RCC 7860 (cell line): ENCODE results near the gene PKP4.
"Not testable (repeated sequence)": the region's sequence is repeated elsewhere in the genome, so short reads cannot be mapped to it uniquely, and the experiment has no call there.

Source experiments
- DNase-seq: peaks from one replicate; pipeline ENCODE4 v3.0.0-alpha.2; 2015; ENCODE audit warnings: low spot score
- FAIRE-seq: peaks from 2 replicates; lab custom pipeline; 2012; peaks lifted over from hg19 to GRCh38; lab: Jason Lieb, UNC

Gene PKP4

DNA sequence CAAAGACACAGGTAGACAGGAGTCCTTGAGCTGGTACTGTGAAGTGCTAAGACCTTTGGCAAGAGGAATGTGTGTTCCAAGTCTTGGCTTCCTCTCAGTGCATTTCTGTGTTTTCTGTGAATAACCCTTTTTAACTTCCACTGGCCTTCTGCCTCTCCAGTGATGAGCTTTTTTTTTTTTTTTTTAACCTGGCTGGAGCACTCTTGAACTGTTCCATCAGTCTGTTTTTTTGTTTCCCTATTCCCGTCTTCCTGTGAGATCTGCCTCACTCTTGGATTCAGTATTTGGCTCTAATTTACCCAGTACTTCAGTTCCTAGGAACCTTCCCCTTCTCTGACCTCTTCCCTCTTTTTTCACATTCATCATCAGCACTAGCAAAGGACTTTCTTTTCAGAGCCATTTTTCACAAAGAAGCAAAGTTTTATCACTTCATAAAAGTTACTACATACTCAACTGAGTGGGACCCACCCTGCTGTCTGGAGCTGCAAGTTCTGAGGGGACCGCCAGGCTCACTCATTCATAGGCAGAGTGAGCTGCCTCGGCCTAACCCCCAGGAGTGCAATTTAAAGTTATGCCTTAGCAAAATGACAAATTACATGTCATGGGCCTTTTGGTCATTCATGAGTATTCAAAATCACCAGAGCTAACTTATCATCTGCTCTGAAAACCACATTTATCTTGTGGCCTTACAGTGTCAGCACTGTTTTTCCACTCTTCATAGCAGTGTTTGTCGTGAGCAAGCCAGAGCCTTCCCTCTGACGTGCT, 211.4 kb downstream of the PKP4 start:
- DNase-seq: no peak
- FAIRE-seq: no peak

DNA sequence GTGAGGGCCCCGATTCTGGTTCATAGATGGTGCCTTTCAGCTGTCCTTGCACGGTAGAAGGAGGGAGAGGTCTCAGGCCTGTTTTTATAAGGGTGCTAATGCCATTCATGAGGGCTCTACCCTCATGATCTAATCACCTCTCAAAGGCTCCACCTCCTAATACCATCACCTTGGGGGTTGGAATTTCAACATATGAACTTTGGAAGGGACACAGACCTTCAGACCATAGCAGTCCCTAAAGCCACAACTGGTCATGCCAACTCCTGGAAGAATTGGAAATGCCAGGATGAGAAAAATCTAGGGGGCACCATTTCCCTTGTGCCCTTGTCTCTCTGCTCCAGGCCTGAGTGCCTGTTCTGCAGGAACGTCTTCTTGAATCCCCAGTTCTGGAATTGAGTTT, 213.5 kb downstream of the PKP4 start:
- FAIRE-seq: no peak
- no peak for DNase-seq

DNA sequence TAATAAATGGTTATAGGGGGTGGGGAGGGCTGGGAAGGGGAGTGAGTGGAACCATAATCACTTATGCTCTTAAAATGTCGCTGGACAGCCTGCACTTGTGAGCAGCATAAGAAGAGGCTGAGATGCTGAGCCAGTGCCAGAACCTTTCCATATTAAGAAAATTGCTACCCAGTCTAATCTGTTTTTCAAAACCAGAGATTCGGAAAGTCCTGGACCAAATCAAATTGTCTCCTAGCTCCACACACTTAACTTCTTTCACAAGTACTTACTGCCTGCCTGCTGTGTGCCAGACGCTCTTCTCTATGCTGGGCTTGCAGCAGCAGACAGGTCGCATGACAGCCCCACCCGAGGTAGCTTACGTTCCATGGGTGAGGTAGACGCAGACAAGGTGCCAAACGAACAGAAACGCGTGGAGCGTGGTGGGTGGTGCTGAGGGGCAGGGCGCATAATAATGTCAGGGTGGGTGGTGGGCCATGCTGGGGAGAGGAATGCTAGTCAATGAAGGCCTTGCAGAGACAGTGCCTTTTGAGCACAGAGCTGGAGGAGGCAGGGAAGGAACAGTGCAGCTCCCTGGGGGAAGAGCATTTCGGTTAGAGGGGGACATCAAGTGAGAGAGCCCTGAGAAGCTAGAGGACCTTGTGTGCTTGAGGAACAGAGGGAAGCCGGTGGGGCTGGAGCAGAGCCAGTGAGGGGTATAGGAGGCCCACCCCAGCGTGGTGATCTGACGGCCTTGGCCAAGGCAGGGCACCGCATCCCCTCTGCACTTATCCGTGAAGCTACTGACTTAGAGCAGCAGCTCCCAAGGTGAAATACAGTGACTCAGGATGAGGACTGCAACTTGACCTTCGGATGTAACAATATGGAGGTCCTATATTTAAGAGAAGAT, 214.9 kb downstream of the PKP4 start:
- DNase-seq (no peak), FAIRE-seq (no peak)

DNA sequence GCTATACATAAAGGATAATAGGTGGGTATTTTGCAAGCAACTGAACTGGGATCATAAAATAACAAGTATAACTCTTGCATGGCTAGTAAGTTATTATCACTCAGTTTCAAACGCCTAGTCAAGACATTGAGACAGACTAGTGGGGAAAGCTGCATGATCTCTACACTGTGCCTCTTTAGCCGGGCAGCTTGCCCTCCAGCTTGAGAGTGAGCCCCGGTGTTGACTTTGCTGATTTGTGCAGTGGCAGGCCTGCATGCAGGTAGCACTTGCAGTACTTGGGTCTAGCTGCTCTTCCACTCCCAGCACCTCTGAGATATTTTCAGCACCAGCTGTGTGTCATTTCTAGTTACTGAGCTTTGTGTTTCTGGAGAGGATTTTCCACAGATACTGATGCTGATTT, 219.5 kb downstream of the PKP4 start:
- no peak for FAIRE-seq
- DNase-seq: no peak

DNA sequence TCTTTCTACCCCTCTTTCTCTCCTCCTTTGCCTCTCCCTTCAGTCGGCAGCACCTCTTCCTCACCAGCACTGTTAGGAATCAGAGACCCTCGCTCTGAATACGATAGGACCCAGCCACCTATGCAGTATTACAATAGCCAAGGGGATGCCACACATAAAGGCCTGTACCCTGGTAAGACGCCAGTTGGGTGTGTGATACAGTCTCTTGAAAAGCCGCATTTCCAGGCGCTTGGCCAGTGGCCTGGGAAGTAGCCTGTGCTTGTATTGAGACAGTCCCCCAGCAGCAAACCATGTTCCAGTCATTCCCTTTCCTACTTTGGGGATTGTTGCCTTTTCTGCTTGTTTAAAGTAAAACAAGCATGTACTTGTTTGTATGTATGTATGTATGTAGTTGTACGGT, 219.9 kb downstream of the PKP4 start:
- no peak for FAIRE-seq
- no peak for DNase-seq

DNA sequence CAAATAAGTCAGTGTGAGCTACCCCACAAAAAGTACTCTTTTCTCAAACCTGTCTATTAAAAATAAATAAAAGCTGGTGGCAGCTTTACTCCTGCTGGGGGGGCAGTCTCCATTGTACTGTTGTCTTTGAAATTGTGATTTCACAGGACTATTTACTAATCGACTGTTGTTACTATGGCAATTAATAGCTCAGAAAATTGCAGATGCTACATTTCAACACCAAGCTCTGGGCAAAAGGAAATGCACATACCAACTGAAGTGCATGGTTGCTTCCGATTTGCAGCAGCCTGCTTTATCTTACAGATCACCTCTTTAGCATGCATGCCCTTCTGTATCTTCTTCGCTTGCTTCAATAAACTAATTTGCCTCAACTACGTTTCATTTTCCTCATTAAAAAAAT, 220.8 kb downstream of the PKP4 start:
- DNase-seq (no peak), FAIRE-seq (no peak)

DNA sequence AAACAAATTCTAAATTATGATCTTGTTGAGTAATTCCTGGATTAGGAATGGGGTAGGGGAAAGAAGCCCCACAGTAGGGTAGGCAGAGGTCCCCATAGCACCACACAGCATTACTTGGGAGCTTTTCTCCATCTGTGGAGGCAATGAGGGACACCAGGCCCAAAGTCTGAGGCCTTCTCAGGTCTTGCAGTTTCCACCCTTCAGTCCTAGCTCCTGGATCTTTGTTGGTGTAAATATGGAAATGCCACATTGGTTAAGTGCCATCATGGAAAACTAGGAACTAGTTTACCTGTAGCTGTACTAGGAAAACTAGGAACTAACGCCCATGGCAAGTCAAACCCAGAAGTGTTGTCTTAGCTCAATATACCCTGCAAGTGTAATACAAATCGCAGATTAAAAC, 225.1 kb downstream of the PKP4 start:
- no peak for FAIRE-seq
- no peak for DNase-seq

DNA sequence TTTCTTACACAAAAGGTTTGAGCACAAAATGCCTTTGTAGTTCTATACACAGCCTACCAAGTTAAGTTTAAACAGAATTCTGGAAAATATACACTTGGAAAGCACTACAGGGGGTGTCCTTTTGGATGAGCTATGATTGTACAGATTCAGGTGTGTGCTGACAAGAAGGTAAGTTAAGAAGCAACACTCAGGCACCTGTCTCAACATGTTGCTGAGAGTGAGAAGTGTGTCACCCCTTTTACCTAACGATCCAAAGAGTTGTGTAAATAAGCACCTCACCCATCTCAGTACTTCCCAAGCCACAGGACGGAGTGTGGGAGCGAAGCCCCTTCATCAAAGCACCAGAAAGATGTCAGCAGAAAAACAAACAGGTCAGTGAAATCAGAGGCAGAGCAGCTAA, 228.9 kb downstream of the PKP4 start:
- FAIRE-seq (no peak), DNase-seq (no peak)

DNA sequence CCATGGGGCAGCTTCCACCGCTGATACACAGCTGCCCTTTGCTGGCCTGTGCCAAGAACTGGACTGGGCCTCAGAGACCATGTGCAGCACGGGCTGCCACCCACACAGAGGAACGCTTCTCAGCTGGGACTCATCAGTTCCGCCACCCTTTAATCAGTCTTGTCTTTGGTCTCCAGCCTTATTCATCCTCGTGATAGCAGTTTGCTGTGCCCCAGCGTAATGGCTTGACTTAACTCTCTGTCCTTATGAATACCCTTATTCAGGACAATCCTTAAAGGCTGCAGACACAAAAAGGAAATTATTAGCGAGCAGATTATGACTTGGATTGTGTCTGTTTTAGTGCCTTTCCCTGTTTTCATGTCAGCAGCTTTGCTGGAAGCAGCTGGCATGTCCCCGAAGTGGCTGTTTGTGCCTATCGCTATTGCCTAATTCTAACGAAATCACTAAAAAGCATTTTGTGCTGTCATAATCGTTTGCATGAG, 229.5 kb downstream of the PKP4 start:
- DNase-seq: no peak
- no peak for FAIRE-seq

DNA sequence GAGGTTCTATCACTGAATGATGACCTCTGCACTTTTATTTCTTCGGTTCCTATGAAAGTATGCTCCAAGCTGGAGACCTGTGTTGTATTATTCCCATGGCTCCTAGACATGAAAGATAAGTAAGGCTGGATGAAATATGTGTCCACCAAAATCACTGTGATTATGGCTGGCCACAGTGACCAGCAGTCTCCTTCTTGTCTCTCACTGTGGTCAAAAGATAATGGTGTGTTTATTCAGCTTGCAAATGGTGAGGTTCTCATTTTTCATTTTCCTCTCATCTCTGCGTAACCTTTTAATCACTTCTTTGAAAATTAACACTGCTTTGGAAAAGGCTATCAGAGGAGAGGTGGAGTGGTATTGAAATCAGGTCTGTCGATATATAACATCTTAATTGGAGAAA, 230.6 kb downstream of the PKP4 start:
- DNase-seq (no peak), FAIRE-seq (no peak)

DNA sequence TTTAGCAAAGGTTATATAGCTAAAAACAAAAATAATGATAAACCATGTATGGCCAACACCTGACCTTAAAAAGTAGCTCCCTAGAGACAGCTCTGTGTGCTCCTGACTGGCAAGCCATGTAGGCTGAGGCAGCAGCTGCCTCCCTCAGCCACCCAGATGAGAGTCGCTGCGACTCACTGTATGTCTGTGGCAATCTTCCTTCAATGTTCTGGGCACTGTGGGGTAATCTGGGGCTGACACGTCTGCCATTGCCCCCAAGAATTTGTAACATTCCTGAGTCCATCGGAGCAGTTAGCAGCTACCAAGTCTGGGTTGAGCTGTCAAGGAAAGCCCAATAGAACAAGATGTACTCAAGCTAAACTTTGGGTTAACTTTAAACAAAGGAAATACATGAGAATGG, 232.0 kb downstream of the PKP4 start:
- DNase-seq (peak; percentile 75), FAIRE-seq (peak; percentile 47)

DNA sequence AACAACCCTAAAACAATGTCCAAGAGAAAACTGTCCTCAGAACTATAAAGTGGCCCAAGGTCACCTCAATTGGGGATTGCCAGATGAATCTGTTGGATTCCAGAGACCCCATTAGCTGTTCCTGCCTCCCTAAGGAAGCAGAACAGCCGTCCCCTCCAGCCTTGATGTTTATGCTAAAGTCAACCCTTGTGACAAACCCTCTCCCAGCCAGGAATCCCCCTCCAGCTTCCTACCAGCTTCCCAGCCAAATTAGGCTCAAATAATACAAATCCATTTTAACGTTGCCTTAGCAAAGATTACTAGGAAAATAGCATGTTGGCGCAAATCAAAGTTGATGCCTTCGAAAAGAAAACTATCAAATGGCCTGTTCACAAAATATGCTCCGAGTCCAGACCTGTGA, 232.6 kb downstream of the PKP4 start:
- FAIRE-seq: no peak
- no peak for DNase-seq

DNA sequence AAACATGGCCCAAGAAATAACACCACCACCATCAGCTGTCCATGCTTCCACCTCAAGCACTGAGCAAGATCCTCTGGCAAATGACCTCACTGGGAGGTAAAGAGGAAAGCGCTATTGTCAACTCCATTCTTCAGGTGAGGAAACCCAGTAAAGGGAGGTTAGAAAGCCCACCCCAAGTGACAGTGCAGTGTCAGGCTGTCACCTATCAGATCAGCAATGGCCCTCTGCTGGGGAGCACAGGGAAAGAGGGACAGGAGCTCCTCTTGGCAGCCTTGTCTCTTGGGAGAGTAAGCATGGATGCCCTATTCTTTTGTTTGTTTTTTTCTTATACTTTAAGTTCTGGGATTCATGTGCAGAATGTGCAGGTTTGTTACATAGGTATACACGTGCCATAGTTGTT, 234.1 kb downstream of the PKP4 start:
- FAIRE-seq: no peak
- DNase-seq: no peak

DNA sequence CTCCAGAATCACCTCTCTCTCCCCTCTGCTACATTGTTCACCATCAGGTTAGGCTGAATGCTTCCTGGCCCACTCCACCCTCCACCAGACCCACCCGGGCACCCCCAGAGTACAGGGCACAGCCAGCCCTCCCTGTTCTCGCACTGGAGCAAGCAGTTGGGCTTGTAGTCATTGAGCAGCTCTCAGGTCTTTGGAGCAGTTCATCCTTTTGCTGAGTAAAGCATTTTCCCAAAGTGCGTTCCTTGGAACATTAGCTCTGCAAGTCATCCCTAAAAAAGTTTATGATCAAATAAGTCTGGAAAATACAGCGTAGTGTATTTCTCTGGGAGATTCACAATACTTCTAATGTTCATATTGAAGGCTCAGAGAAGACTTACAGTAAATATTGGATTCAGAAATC, 234.9 kb downstream of the PKP4 start:
- no peak for FAIRE-seq
- DNase-seq: no peak

DNA sequence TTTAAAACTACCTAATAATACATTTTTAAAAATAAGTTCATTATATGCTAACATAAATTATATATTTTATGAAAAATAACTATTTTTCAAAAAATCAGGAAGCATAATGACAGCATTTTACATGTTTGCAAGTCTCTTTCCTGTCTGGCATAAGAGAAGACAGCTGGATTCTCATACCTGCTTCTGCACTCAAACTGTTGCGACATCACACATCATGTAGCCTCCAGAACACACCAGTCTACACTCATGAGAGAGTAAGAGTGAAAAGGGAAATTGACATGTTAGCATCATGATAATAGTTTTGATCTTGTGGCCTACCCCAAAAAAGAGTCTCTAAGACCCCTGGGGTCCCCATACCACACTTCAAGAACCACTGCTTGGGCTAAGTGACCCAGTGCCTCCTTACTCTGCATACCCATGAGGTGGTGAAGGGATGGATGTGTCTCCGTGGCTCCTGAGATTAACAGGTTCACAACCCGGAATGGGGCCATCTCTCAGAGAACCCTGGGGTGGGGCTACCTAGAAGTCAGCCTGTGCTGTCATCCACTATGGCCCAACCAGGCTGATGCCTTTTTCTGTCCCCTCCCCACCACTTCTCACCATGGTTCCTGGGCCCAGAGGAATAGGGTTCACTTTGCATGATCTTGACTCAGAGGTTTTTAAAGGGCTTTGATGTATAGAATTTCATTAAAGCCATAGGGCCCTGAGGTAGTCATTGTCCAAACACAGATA, 235.8 kb downstream of the PKP4 start:
- FAIRE-seq: no peak
- no peak for DNase-seq

DNA sequence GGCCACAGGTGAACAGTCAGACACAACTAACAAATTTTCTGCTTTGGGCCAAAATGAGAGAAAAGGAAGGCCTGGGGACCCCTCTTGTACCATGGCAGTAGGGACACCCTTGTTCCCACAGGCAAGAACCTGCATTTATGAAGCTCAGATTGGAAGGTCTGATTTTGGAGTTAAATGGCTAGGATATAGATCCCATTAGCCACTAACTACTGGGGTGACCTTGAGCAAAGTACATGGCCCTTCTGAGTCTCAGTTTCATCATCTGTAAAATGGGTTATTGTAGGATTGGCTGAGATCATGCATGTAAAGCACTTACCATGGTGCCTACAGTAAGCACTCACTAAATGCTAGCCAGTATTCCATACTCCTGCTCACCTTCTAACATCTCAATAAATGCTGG, 236.7 kb downstream of the PKP4 start:
- no peak for DNase-seq
- no peak for FAIRE-seq

DNA sequence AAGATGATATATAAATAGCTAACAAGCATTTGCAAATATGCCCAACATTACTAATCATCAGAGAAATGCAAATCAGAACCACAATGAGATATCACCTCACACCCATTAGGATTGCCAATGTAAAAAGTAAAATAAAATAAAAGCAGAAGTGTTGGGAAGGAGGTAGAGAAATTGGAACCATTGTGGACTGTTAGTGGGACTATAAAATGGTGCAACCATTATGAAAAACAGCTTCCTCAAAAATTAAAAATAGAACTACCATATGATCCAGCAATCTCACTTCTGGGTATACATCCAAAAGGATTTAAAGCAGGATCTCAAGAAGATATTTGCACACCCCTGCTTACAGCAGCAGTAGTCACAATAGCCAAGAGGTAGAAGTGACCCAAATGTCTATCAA, 238.6 kb downstream of the PKP4 start:
- FAIRE-seq (no peak), DNase-seq (no peak)

DNA sequence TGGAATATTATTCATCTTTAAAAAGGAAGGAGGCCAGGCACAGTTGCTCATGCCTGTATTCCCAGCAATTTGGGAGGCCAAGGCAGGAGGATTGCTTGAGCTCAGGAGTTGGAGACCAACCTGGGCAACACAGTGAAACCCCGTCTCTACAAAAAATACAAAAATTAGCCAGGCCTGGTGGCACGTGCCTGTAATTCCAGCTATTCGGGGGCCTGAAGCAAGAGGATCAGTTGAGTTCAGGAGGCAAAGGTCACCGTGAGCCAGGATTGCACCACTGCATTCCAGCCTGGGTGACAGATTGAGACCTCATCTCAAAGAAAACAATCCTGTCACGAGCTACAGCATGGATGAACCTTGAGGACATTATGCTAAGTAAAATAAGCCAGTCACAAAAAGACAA, 239.0 kb downstream of the PKP4 start:
- FAIRE-seq, DNase-seq: not testable (repeated sequence)

DNA sequence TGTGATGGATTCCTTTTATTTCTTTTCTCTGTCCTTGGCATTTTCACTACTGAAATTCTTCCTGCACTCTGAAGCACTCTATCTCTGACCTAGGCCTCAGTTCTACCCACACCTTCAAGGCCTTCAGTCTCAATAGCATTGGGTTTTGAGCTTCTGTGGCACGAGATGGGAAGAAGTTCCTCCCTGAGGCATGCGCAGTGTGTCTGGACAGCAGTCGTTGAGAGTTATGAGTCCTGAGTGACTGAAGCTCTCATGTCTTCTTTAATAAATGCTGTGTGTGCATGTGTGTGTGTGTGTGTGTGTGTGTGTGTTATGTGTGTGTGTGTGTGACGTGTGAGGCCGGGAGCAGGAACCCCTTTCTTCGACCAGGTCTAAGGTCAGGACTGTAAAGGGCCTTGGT, 242.6 kb downstream of the PKP4 start:
- FAIRE-seq (no peak), DNase-seq (no peak)

DNA sequence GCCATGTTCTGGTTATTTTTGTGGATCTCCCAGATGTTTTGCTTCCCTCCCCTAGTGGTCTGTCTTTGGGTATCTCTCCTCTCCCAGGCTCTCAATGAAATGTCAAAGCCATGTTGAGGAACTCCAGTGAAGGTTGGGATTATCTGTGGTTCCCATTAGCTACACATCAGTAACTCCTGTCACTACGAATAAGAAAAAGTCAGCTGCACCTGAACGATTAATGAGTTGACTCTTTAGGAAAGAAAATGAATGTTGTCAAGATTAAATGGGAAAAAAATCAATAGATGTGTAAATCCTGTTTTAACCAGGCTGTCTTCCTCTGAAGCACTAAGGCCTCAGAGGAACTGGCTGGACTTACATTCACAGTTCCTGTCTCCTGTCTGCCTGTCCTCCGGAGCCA, 244.3 kb downstream of the PKP4 start:
- no peak for FAIRE-seq

DNA sequence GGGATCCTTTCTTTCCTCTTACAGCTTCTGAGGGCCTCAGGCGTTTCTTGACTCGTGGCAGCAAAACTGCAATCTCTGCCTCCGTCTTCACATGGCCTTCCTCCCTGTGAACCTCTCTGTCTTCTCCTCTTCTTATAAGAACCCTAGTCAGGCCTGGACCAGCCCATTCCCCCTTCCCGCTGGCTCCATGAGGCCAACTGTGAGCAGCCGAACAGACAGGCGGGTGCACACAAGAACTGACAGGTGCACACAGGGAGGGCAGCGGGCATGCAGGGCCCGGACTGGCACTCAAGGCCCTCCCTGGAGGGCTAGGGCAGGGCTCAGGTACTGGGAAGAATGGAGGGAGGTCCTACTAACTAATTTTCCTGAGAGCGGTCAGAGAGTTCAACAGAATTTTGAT, 246.0 kb downstream of the PKP4 start:
- no peak for FAIRE-seq

More for the DNA sequence above, 244.3 kb downstream of the PKP4 start:
- no peak for DNase-seq

More for the DNA sequence above, 246.0 kb downstream of the PKP4 start:
- no peak for DNase-seq
